ENCODE data around the gene ALG14.
"Not testable (repeated sequence)": the region's sequence is repeated elsewhere in the genome, so short reads cannot be mapped to it uniquely, and the experiment has no call there.

Gene ALG14

DNA sequence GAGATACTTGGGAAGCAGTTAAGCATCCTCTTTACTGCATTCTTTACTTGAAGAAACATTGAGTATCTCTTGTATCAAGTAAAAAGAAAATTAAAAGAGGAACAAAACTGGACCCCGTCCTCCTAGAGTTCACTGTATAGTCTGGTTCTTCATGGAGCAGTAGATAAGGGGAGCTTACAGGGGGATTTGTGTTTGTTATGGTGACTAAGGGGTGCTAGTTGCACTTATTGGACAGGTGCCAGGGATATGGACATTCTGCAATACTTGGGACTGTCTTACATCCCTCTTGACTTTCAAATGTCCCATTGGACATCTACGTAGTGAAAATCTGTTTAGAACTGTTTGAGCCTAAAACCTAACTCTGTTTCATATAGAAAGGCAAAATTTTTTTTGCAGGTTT, 67.2 kb downstream of the ALG14 start:
- DNase-seq = no peak

- DNase-seq = no peak
Observed at GRCh38 chr1:95004013-95004412, 68.7 kb downstream of the ALG14 start.

DNA sequence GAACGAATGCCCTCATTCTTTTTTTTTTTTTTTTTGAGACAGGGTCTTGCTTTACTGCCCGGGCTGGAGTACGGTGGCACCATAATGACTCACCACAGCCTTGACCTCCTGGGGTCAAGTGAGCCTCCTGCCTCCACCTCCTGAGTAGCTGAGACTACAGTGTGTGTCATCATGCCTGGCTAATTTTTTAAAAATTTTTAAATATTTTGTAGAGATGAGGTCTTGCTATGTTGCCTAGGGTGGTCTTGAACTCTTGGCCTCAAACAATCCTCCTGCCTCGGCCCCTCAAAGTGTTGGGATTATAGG, 69.4 kb downstream of the ALG14 start:
- no peak for DNase-seq

DNA sequence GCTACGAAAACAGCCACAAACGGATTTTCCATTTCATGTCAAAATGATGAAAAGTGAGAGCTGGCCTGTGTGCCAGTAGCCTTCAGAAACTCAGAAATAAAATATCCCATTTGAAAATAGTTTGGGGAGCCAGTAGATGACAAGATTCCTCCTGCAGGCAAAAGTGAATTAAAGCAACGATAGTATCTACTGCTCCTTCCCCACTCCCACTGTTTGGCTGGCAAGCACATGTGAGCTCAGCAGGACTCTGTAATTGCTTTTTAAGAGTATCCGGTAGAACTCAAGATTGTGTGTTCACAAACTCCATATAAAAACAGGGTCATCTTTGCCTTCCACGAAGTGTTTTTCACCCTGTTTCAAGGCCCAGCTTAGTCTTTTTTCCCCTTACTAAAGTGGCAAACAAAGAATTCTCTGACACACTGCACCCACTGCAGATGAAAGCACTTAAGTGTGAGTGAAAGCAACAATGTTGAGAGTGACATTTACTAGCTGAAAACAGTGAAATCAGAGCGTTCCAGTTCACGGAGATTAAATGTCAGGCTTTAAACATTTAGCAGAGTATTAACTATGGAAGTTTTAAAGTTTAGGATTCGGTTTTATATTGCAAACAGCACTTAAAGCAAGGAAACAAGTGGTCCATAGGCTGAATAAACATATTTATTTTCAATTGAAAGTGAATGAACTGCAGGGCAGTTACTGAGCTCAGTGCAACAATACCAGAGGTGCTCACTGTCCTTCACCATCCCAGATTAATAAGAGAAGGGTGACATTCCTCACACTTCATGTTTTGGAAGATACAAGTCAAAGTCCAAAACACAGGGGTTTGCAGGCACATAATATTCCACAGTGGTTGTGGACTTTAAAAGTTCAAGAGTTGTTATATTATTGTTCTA, 70.0 kb downstream of the ALG14 start:
- DNase-seq = no peak

GRCh38 chr1:95002164-95002539, 70.6 kb downstream of the ALG14 start:
- DNase-seq = no peak

GRCh38 chr1:94999456-95000131, 73.2 kb downstream of the ALG14 start:
- DNase-seq = no peak

DNA sequence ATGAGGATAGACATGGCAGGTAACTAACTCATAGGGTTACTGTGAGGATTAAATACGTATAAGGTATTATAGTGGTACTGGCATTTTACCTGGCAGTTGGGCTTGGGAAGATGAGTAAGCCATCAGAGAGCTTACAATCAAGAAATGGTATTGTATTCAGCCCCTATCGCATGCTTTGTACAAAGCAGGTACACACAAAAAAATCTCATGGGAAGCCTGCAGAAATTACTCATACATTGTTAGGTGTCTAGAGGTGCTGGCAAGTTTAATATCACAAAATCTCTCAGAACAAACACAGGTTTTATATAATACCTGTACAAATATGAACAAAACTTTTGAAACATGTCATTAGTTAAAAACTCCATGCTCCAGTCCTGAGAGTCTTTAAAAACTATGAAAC, 74.0 kb downstream of the ALG14 start:
- no peak for DNase-seq

DNA sequence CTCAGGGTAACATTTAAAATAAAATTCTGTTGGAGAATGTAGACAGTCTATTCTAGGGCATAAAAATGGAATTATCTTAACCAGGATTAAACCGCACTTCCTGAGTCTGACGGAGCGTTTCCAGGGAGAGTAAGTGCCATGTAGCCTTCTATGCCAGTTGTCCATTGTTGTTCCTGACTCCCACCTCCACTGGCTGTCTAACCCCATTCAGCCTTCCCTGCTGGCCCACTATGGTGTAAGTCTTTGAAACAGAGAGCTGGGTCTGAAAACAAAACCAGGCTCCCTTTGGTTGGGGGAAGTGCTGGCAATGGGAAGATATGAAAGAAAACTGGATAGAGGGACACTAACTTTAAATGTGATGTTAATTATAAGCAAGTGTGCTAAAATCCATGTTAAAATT, 74.6 kb downstream of the ALG14 start:
- no peak for DNase-seq

- not testable (repeated sequence) for DNase-seq
Observed at GRCh38 chr1:94995536-94995935, 77.2 kb downstream of the ALG14 start.

GRCh38 chr1:94994805-94995204, 77.9 kb downstream of the ALG14 start:
- no peak for DNase-seq

DNA sequence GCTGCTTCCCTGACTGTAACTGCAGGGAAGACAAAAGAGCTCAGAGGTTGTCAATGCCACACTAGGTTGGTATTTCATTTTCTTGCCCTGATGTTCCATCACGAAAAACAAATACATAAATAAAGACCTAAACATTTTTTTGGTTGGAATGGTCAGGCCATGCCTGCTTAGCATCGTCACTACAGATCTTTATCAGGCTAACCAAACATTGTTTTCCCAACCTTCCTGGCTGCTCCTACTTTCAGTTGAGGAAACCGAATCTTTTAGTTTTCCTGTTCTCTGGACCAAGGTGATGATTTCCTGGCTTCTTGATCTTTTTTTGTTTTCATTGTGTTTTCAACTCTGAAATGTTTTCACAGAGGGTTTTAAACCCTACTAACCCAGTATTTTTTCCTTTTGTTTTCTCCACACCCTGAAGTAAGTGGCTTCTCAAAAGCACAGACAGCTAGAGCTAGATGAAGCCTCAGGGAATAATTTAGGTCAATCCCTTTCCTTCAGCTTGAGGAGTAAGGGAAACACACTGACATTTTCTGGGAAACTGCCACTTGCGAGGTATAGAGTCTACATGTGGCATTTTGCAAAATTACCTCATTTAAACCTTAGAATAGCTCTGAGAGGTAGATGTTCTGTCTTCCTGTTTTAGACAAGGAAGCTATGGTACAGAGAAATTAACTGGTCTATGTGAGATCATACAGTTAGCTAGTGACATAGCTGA, 78.7 kb downstream of the ALG14 start:
- DNase-seq = no peak

DNA sequence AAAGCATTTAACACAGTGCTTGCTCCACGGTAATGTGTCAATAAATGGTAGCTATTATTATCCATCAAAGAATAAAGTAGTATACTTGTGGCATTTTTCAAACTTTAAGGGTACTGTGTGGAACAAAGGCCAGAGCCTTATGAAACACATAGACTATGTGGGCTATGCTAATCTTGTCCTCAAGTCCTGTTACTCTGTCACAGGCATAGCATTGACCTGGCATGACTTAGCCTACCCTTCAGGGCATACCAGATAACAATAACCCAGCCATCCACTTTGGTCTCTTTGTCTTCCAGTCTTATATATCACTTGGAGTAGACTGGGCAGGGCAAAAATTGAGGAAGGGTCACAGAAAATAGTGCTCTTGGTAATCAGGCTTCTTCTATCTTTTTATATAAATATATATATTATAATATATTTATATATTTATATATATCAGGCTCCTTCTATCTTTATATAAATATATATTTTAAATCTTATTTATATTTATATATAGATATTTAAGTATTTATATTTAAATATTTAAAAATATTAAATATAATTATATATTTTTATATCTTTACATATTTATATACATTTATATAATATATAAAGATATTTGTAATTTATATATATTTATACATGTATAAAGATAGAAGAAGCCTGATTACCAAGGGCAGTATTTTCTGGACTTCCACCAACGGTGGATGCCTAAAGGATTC, 79.7 kb downstream of the ALG14 start:
- no peak for DNase-seq

GRCh38 chr1:94992161-94992560, 80.6 kb downstream of the ALG14 start:
- DNase-seq = no peak

- DNase-seq = no peak
Observed at GRCh38 chr1:94989911-94990473, 82.8 kb downstream of the ALG14 start.

GRCh38 chr1:94989398-94989797, 83.4 kb downstream of the ALG14 start:
- DNase-seq = no peak

DNA sequence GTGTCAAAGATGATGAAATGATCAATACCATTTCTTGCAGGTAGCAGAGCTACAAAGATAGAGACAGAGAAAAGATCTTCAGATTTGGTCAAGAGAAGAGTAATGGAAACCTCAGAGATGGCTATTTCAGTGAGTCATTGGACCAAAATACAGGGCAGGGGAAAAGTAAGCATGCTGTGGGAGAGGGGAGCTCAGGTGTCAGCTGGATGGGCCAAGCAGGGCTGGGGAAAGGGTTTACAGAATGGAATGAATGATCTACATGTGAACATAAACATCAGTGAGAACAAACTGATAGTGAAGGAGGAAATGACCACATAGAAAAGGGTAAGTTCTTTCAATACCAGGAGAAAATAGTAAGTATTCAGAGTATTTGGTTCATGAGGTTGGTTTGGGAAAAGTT, 84.4 kb downstream of the ALG14 start:
- DNase-seq = no peak

DNA sequence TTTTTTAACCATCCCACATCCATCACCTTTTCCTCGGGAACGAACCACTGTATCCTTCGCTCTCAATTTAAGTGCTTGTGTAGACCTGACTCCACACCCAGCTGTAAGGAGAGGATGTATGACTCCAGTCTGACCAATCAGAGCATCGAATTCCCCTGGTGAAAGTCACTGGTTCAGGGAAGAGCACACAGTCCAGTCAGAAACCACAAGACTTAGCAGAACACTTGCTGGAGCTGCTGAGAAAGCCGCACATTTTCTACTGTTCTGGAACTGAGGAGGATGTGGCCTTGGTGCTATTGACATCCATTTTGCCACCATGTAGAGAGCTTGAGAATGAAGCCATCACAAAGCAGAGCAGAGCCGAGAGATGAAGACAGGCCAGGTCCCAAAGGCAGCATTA, 86.0 kb downstream of the ALG14 start:
- no peak for DNase-seq

GRCh38 chr1:94983171-94983739, 89.5 kb downstream of the ALG14 start:
- DNase-seq = no peak

GRCh38 chr1:94982398-94982797, 90.4 kb downstream of the ALG14 start:
- no peak for DNase-seq

GRCh38 chr1:94981575-94981973, 91.2 kb downstream of the ALG14 start:
- DNase-seq = no peak

DNA sequence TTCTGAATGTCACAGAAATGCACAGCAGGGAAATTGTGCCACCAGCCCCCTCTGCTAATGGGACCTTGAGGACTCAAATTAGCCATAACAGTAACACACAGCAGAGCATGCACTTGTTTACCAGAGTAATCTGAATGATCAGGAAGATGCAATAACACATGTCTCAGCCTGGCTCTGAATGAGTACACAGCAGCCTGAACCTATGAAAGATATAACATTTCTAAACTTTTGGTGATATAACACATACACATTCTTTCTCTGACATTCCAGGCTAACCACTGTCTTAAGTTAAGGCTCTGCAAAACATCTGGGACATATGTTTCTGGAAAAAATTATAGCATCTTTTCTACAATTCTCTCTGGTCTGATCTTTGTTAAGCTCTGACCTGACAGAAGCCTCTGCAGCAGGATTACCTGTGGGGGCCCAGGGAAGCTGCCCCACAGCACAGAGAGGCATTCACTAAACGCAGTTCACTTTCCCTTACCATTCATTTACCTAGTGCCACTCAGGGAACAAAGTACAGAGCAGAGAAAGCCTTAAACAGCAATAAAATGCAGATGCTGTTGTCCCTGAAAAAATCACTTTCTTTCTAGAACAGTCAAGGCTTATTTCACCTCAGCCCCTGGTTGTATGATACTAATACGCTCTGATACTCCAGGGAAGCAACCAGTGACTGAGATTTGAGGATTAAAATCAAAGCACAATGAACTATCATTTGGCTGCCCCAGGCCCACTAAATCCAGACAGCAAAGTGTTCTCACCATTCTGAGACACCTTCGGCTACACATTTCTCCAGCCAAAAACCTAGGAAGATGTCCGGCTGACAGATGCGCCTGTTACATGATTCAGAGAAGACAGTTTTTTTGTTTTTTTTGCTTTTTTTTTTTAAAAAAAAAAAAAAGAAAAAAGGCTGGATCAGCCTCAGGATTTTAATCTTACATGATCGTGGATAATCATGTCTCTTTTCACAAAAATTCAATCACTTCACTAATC, 91.9 kb downstream of the ALG14 start:
- DNase-seq = peak in 1 of 5 experiments; percentile 7
